SK-N-SH (cell line): ENCODE results near the gene TICAM1. TPM values are rescaled to one million over a fixed set of nuclear protein-coding genes. Genes with fewer than 3 reads are reported as not detected.

Experiments used
- CTCF ChIA-PET: fragments of 300-600, 350-600 bp; formaldehyde crosslinking; extraction: SDS; loops from one replicate; lab custom pipeline; 2021; lab: Yijun Ruan, JAX
- POLR2A ChIA-PET: fragments of 350-600 bp; sonication (Branson Sonifier 250); formaldehyde crosslinking; extraction: SDS; loops from one replicate; lab custom pipeline; 2020; ENCODE audit warnings: antibody characterized with exemption, inconsistent platforms; lab: Yijun Ruan, JAX
- DNase-seq: peaks from one replicate; pipeline ENCODE4 v3.0.0; 2012
- H2AFZ ChIP-seq: fragments of 200-600 bp; sonication (generic); 2 replicates; pipeline ENCODE4 v1.8.1; 2016; ENCODE audit warnings: antibody characterized with exemption, mild to moderate bottlenecking, low read depth
- H3F3A ChIP-seq: fragments of 200-600 bp; sonication (generic); replicated peaks from 2 replicates; pipeline ENCODE3; 2016; ENCODE audit warnings: antibody characterized with exemption, mild to moderate bottlenecking; ENCODE audit not compliant: insufficient read depth
- H3K27ac ChIP-seq, 2 experiments: fragments of 200-500 bp in 1 of 2; fragments of 200-600 bp in 1 of 2; sonication (Bioruptor generic) in 1 of 2; sonication (generic), shearing (Covaris generic) in 1 of 2; 2 replicates each; pipeline versions ENCODE4 v1.5.1 to v1.6.1; 2014 to 2016; ENCODE audit warnings: low read depth in 2 of 2, inconsistent platforms in 1 of 2, low read length in 1 of 2, mild to moderate bottlenecking in 1 of 2, mixed read lengths in 1 of 2
- H3K27me3 ChIP-seq: fragments of 200-600 bp; sonication (generic), shearing (Covaris generic); 2 replicates; pipeline ENCODE4 v1.6.1; 2016; ENCODE audit warnings: mixed run types; ENCODE audit not compliant: insufficient read depth
- H3K36me3 ChIP-seq, 2 experiments: fragments of 200-500 bp in 1 of 2; fragments of 200-600 bp in 1 of 2; sonication (Bioruptor generic) in 1 of 2; sonication (generic) in 1 of 2; replicated peaks in 1 of 2; 2 replicates each; pipeline versions ENCODE3 to v1.5.1; 2014 to 2016; ENCODE audit warnings: low read length in 1 of 2, mild to moderate bottlenecking in 1 of 2; ENCODE audit not compliant: insufficient read depth in 2 of 2, control insufficient read depth in 1 of 2
- H3K4me1 ChIP-seq, 2 experiments: fragments of 200-500 bp in 1 of 2; fragments of 200-600 bp in 1 of 2; sonication (Bioruptor generic) in 1 of 2; sonication (generic), shearing (Covaris generic) in 1 of 2; 2 replicates each; pipeline versions ENCODE4 v1.5.1 to v1.6.1; 2014 to 2016; ENCODE audit warnings: low read depth in 1 of 2, low read length in 1 of 2, mixed run types in 1 of 2; ENCODE audit not compliant: insufficient read depth in 2 of 2, control insufficient read depth in 1 of 2
- H3K4me2 ChIP-seq: fragments of 200-600 bp; sonication (generic), shearing (Covaris generic); 2 replicates; pipeline ENCODE4 v1.6.1; 2017; ENCODE audit warnings: mixed run types
- H3K4me3 ChIP-seq, 2 experiments: fragments of 200-500 bp in 1 of 2; fragments of 200-600 bp in 1 of 2; sonication (Bioruptor generic) in 1 of 2; sonication (generic), shearing (Covaris generic) in 1 of 2; 2 replicates each; pipeline versions ENCODE4 v1.5.1 to v1.8.1; 2014 to 2016; ENCODE audit warnings: low read depth in 2 of 2, inconsistent platforms in 1 of 2, low read length in 1 of 2, mild to moderate bottlenecking in 1 of 2, mixed read lengths in 1 of 2, moderate library complexity in 1 of 2
- H3K79me2 ChIP-seq: fragments of 200-600 bp; sonication (generic); 2 replicates; pipeline ENCODE4 v1.8.1; 2017; ENCODE audit warnings: mild to moderate bottlenecking; ENCODE audit not compliant: insufficient read depth
- H3K9ac ChIP-seq: fragments of 200-600 bp; sonication (generic); 2 replicates; pipeline ENCODE4 v1.6.1; 2017; ENCODE audit warnings: mixed run types
- H3K9me2 ChIP-seq: fragments of 200-600 bp; sonication (generic); 2 replicates; pipeline ENCODE4 v1.6.1; 2017; ENCODE audit warnings: mixed run types
- H3K9me3 ChIP-seq: fragments of 200-600 bp; sonication (generic); 2 replicates; pipeline ENCODE4 v1.6.1; 2017; ENCODE audit warnings: mixed run types, mild to moderate bottlenecking, moderate library complexity
- H4K20me1 ChIP-seq: fragments of 200-600 bp; sonication (generic); 2 replicates; pipeline ENCODE4 v1.6.1; 2017; ENCODE audit warnings: mild to moderate bottlenecking, mixed run types; ENCODE audit not compliant: insufficient read depth
- ELF1 ChIP-seq: IDR thresholded peaks from 2 replicates; pipeline ENCODE4 v1.4.0; 2012
- EP300 ChIP-seq, 2 experiments: IDR thresholded peaks; 2 replicates each; pipeline versions ENCODE4 v1.4.0 to v1.6.1; 2012; ENCODE audit warnings: borderline replicate concordance in 1 of 2, low read depth in 1 of 2, low read length in 1 of 2
- FOSL2 ChIP-seq: IDR thresholded peaks from 2 replicates; pipeline ENCODE4 v1.4.0; 2012; ENCODE audit warnings: low read depth, mild to moderate bottlenecking, moderate library complexity, borderline replicate concordance
- GABPA ChIP-seq: IDR thresholded peaks from 2 replicates; pipeline ENCODE4 v1.4.0; 2012; ENCODE audit warnings: low read depth, mild to moderate bottlenecking
- JUND ChIP-seq: IDR thresholded peaks from 2 replicates; pipeline ENCODE4 v1.4.0; 2012
- MAX ChIP-seq: IDR thresholded peaks from 2 replicates; pipeline ENCODE4 v1.4.0; 2012; ENCODE audit warnings: low read depth
- NFIC ChIP-seq: IDR thresholded peaks from 2 replicates; pipeline ENCODE4 v1.4.0; 2012; ENCODE audit warnings: borderline replicate concordance
- NRF1 ChIP-seq: IDR thresholded peaks from 2 replicates; pipeline ENCODE4 v1.6.1; 2012; ENCODE audit warnings: low read depth, mild to moderate bottlenecking, low read length
- PBX3 ChIP-seq: IDR thresholded peaks from 2 replicates; pipeline ENCODE4; 2012
- RAD21 ChIP-seq: IDR thresholded peaks from 2 replicates; pipeline ENCODE4 v1.6.1; 2012; ENCODE audit warnings: mild to moderate bottlenecking, low read length
- RCOR1 ChIP-seq: fragments of 150-350 bp; IDR thresholded peaks from 2 replicates; pipeline ENCODE4 v1.6.1; 2017; ENCODE audit warnings: antibody characterized with exemption, low read length
- RFX5 ChIP-seq: IDR thresholded peaks from 2 replicates; pipeline ENCODE4 v1.6.1; 2012; ENCODE audit warnings: mild to moderate bottlenecking, improper control_type of control experiment, low read length
- RXRA ChIP-seq: IDR thresholded peaks from 2 replicates; pipeline ENCODE4 v1.4.0; 2012; ENCODE audit warnings: low read depth, mild to moderate bottlenecking, borderline replicate concordance
- SIN3A ChIP-seq: IDR thresholded peaks from 2 replicates; pipeline ENCODE4 v1.6.1; 2012; ENCODE audit warnings: low read depth, mild to moderate bottlenecking, low read length, moderate library complexity, borderline replicate concordance
- TCF12 ChIP-seq: IDR thresholded peaks from 2 replicates; pipeline ENCODE4 v1.4.0; 2012
- USF1 ChIP-seq: IDR thresholded peaks from 2 replicates; pipeline ENCODE4 v1.4.0; 2012; ENCODE audit warnings: low read depth, borderline replicate concordance
- YY1 ChIP-seq: IDR thresholded peaks from 2 replicates; pipeline ENCODE4 v1.4.0; 2012; ENCODE audit warnings: low read depth, mild to moderate bottlenecking
- WGBS: methylation state at CpG from one replicate; pipeline ENCODE4 v1.1.6; 2017; ENCODE audit warnings: low lambda C conversion rate; 5-methylcytosine and 5-hydroxymethylcytosine counted together
- polyA plus RNA-seq, 3 experiments: library from polyadenylated mRNA; depleted of rRNA; stranded (reverse); fragments of >200 nt; gene quantifications; 2 replicates each; pipeline ENCODE4 v1.2.3, GENCODE V29; 2012

Gene TICAM1
- polyA plus RNA-seq, 1 of the 3 experiments (the other 2 are of a cell fraction): 2.7 TPM

- CTCF ChIA-PET: interaction anchor here (1.3 to 5.6 kb wide), 3 partner anchors 11 to 44 kb away, joined by 5 to 22 read pairs (median 20); partner anchors contain the start of gene FEM1A
- TF ChIP-seq YY1 (no peak), RAD21 (0 out of 2 replicates have a peak, but pooled peaks have one; percentile 4)
- TF ChIP-seq, all 33 proteins: peak for 1
- no peaks in the 10 kb centered on the region for H3K79me2 ChIP-seq
- no peak overlapping the region for H3K27ac ChIP-seq
- peak; percentile 81 for DNase-seq
- POLR2A ChIA-PET: no interaction called here
- no peaks in the 10 kb centered on the region for H4K20me1 ChIP-seq
- H3F3A ChIP-seq: no peaks in the 10 kb centered on the region
- no peaks in the 10 kb centered on the region for H3K27me3 ChIP-seq
- no peaks in the 10 kb centered on the region for H3K9me2 ChIP-seq
- no peaks in the 10 kb centered on the region for H3K9me3 ChIP-seq
- 27% methylated on average over 12 of the region's 14 CpGs for WGBS
- H3K4me2 ChIP-seq: no peak overlapping the region
- H2AFZ ChIP-seq: no peak overlapping the region
- H3K9ac ChIP-seq: no peak overlapping the region
- no peaks in the 10 kb centered on the region for H3K36me3 ChIP-seq
- no peak overlapping the region for H3K4me3 ChIP-seq
- H3K4me1 ChIP-seq: peaks cover 0 to 18% of the 10 kb centered on the region in 2 experiments; a peak in 1 of 4 replicates
Observed at GRCh38 chr19:4776436-4777211, 54.9 kb downstream of the TICAM1 start.

- POLR2A ChIA-PET: no interaction called here
- TF ChIP-seq USF1: no peak
- TF ChIP-seq MAX: no peak
- no peak for TF ChIP-seq ELF1
- no peak for TF ChIP-seq RXRA
- no peak for TF ChIP-seq FOSL2
- TF ChIP-seq TCF12: no peak
- TF ChIP-seq JUND: no peak
- no peak for TF ChIP-seq NRF1
- TF ChIP-seq SIN3A: no peak
- TF ChIP-seq PBX3: no peak
- no peak for TF ChIP-seq NFIC
- TF ChIP-seq YY1: no peak
- no peak for TF ChIP-seq GABPA
- TF ChIP-seq RFX5: no peak
- TF ChIP-seq EP300 (IDR thresholded peaks at IDR 0.05; ENCODE audit: borderline replicate concordance in 1 of 2, low read depth in 1 of 2, low read length in 1 of 2): no peak
- TF ChIP-seq RCOR1: no peak
- CTCF ChIA-PET: interaction anchor here (3.0 to 5.6 kb wide), 2 partner anchors 15 to 43 kb away, joined by 20 to 22 read pairs; partner anchors contain the start of gene FEM1A
Observed at GRCh38 chr19:4775627-4776152, 55.8 kb downstream of the TICAM1 start.

More at GRCh38 chr19:4775627-4776152, 55.8 kb downstream of the TICAM1 start:
- Histone ChIP-seq H3K4me1 (peaks cover 0 to 18% of the 10 kb centered on the region in 2 experiments; a peak in 1 of 4 replicates), H3K27me3 (no peaks in the 10 kb centered on the region), H3K9me3 (no peaks in the 10 kb centered on the region), H3K79me2 (no peaks in the 10 kb centered on the region), H3F3A (no peaks in the 10 kb centered on the region), H3K4me3 (no peak overlapping the region), H3K9ac (no peak overlapping the region), H4K20me1 (no peaks in the 10 kb centered on the region), H3K27ac (no peak overlapping the region), H3K36me3 (no peaks in the 10 kb centered on the region), H3K4me2 (no peak overlapping the region), H3K9me2 (no peaks in the 10 kb centered on the region), H2AFZ (no peak overlapping the region)
- 23% methylated on average over 5 of the region's 5 CpGs for WGBS
- DNase-seq: no peak
